Keratinocyte (primary cell): ENCODE data around the gene RHNO1. TPM values are rescaled to one million over a fixed set of nuclear protein-coding genes. Genes with fewer than 3 reads are reported as not detected.

Source experiments
- DNase-seq: peaks from one replicate; pipeline ENCODE4 v3.0.0-alpha.2; 2011; ENCODE audit warnings: low read depth, missing footprints, low spot score
- FAIRE-seq: peaks from 2 replicates; lab custom pipeline; 2011; peaks lifted over from hg19 to GRCh38; lab: Jason Lieb, UNC
- H2AFZ ChIP-seq: 2 replicates; pipeline ENCODE4 v1.6.0; 2012; ENCODE audit warnings: low read length, control low read depth, inconsistent platforms; ENCODE audit not compliant: control insufficient read depth
- H3K27ac ChIP-seq: 2 replicates; pipeline ENCODE4 v1.5.1; 2011; ENCODE audit warnings: low read length; ENCODE audit not compliant: control insufficient read depth, insufficient read depth
- H3K27me3 ChIP-seq: 3 replicates; pipeline ENCODE4 v1.6.0; 2011; ENCODE audit warnings: low read length; ENCODE audit not compliant: control insufficient read depth, insufficient read depth; ENCODE audit errors: extremely low read depth
- H3K36me3 ChIP-seq, 2 experiments: 2 replicates in 1 of 2; 3 replicates in 1 of 2; pipeline ENCODE4 v1.5.1; 2011; ENCODE audit warnings: low read length in 2 of 2, mild to moderate bottlenecking in 1 of 2; ENCODE audit not compliant: control insufficient read depth in 2 of 2, insufficient read depth in 2 of 2; ENCODE audit errors: extremely low read depth in 1 of 2
- H3K4me1 ChIP-seq: 3 replicates; pipeline ENCODE4 v1.5.1; 2011; ENCODE audit warnings: low read length; ENCODE audit not compliant: control insufficient read depth, insufficient read depth; ENCODE audit errors: extremely low read depth
- H3K4me2 ChIP-seq: 3 replicates; pipeline ENCODE4 v1.6.0; 2011; ENCODE audit warnings: low read depth, low read length; ENCODE audit not compliant: control insufficient read depth, insufficient read depth; ENCODE audit errors: extremely low read depth
- H3K4me3 ChIP-seq, 3 experiments: fragments of 200-600 bp in 1 of 3; sonication (generic) in 1 of 3; 2 replicates in 2 of 3; 3 replicates in 1 of 3; pipeline ENCODE4 v1.5.1; 2011 to 2016; ENCODE audit warnings: low read length in 3 of 3, mild to moderate bottlenecking in 3 of 3, control low read depth in 2 of 3, inconsistent platforms in 1 of 3, low read depth in 1 of 3, mixed read lengths in 1 of 3, mixed run types in 1 of 3, moderate library complexity in 1 of 3; ENCODE audit not compliant: control insufficient read depth in 2 of 3, insufficient read depth in 2 of 3; ENCODE audit errors: extremely low read depth in 1 of 3
- H3K79me2 ChIP-seq: 2 replicates; pipeline ENCODE4 v1.6.0; 2012; ENCODE audit warnings: low read length; ENCODE audit not compliant: control insufficient read depth, insufficient read depth
- H3K9ac ChIP-seq: 3 replicates; pipeline ENCODE4 v1.6.0; 2011; ENCODE audit warnings: low read length; ENCODE audit not compliant: control insufficient read depth, insufficient read depth; ENCODE audit errors: extremely low read depth
- H3K9me1 ChIP-seq: 3 replicates; pipeline ENCODE4 v1.6.0; 2011; ENCODE audit warnings: low read length; ENCODE audit not compliant: control insufficient read depth, insufficient read depth; ENCODE audit errors: extremely low read depth
- H3K9me3 ChIP-seq: 2 replicates; pipeline ENCODE4 v1.5.1; 2012; ENCODE audit warnings: low read depth, low read length; ENCODE audit not compliant: control insufficient read depth
- H4K20me1 ChIP-seq: 3 replicates; pipeline ENCODE4 v1.6.0; 2011; ENCODE audit warnings: low read length; ENCODE audit not compliant: control insufficient read depth, insufficient read depth; ENCODE audit errors: extremely low read depth
- EZH2 ChIP-seq: IDR thresholded peaks from one replicate; pipeline ENCODE4 v1.6.1; 2012; ENCODE audit warnings: inconsistent platforms, mild to moderate bottlenecking, low read length, moderate library complexity
- dilution Hi-C: fragments of 300-500 bp; cut with MboI; formaldehyde crosslinking; loops from one replicate; pipeline ENCODE4 v1.7.0; 2020; ENCODE audit warnings: low sequenced_read_pairs; ENCODE audit not compliant: extremely low pct_ligation_motif_present
- polyA plus RNA-seq, 5 experiments: library from polyadenylated mRNA; depleted of rRNA in 3 of 5; stranded (reverse) in 3 of 5; stranded (forward) in 1 of 5; unstranded in 1 of 5; fragments of >200 nt; gene quantifications; 1 replicate in 1 of 5; 2 replicates in 3 of 5; 3 replicates in 1 of 5; pipeline versions ENCODE4 v1.2.1 to v1.2.3, GENCODE V29; 2011 to 2012; ENCODE audit warnings: missing spikeins in 2 of 5, low read depth in 1 of 5, low replicate concordance in 1 of 5
- TF ChIP-seq, protein P1 (sequence below), 3 experiments: IDR thresholded peaks in 1 of 3; conservative IDR thresholded peaks in 1 of 3; optimal IDR thresholded peaks in 1 of 3; 2 replicates in 2 of 3; 3 replicates in 1 of 3; pipeline versions ENCODE3 to v1.5.1; 2011; ENCODE audit warnings: low read length in 3 of 3, mild to moderate bottlenecking in 3 of 3, moderate library complexity in 2 of 3, control low read depth in 1 of 3, inconsistent platforms in 1 of 3; ENCODE audit not compliant: insufficient read depth in 2 of 3; ENCODE audit errors: extremely low read depth in 1 of 3

Gene RHNO1
- polyA plus RNA-seq, 1 donor (not counting 4 experiments of a cell fraction or from before 2014, with no cell fraction given): 25.6 TPM

DNA sequence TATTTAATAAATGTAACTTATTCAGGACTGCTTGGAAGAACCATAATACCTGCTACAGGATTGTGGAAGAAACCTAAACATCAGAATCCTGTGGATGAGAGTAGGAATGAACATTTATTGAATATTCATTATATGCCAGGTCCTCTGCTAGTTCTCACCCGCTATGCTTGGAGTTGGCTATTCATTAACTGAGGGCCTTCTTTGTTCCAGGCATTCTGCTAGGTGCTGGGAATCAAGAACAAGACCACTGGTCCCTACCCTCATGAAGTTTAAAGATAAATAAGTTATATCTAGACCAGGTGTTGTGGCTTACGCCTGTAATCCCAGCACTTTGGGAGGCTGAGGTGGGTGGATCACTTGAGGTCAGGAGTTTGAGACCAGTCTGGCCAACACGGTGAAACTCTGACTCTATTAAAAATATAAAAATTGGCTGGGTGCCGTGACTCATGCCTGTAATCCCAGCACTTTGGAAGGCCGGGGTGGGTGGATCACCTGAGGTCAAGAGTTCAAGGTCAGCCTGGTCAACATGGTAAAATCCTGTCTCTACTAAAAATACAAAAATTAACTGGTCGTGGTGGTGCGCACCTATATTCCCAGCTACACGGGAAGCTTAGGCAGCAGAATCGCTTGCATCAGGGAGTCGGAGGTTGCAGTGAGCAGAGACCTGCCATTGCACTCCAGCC, 9.9 kb downstream of the RHNO1 start:
- Histone ChIP-seq H3K79me2 (peaks cover 8% of the 10 kb centered on the region), H3K9me1 (no peaks in the 10 kb centered on the region), H3K4me3 (no peak overlapping the region), H4K20me1 (no peaks in the 10 kb centered on the region), H3K27me3 (no peaks in the 10 kb centered on the region), H3K9me3 (no peaks in the 10 kb centered on the region), H3K4me2 (no peak overlapping the region), H3K36me3 (peaks cover 2 to 4% of the 10 kb centered on the region in 2 experiments), H2AFZ (no peak overlapping the region), H3K4me1 (peaks cover 7% of the 10 kb centered on the region), H3K27ac (no peak overlapping the region), H3K9ac (no peak overlapping the region)
- FAIRE-seq: no peak
- TF ChIP-seq, protein P1, sequence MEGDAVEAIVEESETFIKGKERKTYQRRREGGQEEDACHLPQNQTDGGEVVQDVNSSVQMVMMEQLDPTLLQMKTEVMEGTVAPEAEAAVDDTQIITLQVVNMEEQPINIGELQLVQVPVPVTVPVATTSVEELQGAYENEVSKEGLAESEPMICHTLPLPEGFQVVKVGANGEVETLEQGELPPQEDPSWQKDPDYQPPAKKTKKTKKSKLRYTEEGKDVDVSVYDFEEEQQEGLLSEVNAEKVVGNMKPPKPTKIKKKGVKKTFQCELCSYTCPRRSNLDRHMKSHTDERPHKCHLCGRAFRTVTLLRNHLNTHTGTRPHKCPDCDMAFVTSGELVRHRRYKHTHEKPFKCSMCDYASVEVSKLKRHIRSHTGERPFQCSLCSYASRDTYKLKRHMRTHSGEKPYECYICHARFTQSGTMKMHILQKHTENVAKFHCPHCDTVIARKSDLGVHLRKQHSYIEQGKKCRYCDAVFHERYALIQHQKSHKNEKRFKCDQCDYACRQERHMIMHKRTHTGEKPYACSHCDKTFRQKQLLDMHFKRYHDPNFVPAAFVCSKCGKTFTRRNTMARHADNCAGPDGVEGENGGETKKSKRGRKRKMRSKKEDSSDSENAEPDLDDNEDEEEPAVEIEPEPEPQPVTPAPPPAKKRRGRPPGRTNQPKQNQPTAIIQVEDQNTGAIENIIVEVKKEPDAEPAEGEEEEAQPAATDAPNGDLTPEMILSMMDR (optimal IDR thresholded peaks at IDR 0.05 in 1 of 3, IDR thresholded peaks at IDR 0.05 in 1 of 3, conservative IDR thresholded peaks at IDR 0.05 in 1 of 3; ENCODE audit: extremely low read depth in 1 of 3, insufficient read depth in 2 of 3, low read length in 3 of 3): no peak
- TF ChIP-seq EZH2: no peak
- DNase-seq: no peak
- dilution Hi-C loops: no loop called here

DNA sequence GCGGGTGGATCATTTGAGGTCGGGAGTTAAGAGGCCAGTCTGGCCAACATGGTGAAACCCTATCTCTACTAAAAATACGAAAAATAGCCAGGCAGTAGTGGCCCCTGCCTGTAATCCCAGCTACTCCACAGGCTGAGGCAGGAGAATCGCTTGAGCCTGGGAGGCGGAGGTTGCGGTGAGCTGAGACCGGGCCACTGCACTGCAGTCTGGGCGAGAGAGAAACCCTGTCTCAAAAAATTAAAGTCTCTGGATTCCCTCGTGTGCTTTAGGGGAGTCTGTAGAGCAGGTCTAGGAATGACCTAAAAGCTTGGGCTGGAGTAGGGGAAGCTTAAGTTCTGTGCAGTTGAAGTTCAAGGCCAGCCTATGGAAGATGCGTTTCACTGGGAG, 13.0 kb downstream of the RHNO1 start:
- dilution Hi-C loops: no loop called here
- DNase-seq (no peak), FAIRE-seq (no peak)
- Histone ChIP-seq H4K20me1 (no peaks in the 10 kb centered on the region), H2AFZ (peak overlapping the region; percentile 90), H3K36me3 (peaks cover 2 to 4% of the 10 kb centered on the region in 2 experiments), H3K27ac (peak overlapping the region; percentile 65), H3K9me3 (no peaks in the 10 kb centered on the region), H3K9me1 (no peaks in the 10 kb centered on the region), H3K27me3 (no peaks in the 10 kb centered on the region), H3K9ac (peak overlapping the region; percentile 90), H3K79me2 (peaks cover 16% of the 10 kb centered on the region), H3K4me2 (peak overlapping the region; percentile 78), H3K4me1 (peaks cover 11% of the 10 kb centered on the region), H3K4me3 (peak overlapping the region; percentile 72 to 92 (median 78))
- TF ChIP-seq, protein P1 (optimal IDR thresholded peaks at IDR 0.05 in 1 of 3, IDR thresholded peaks at IDR 0.05 in 1 of 3, conservative IDR thresholded peaks at IDR 0.05 in 1 of 3; ENCODE audit: extremely low read depth in 1 of 3, insufficient read depth in 2 of 3, low read length in 3 of 3): no peak
- TF ChIP-seq EZH2: no peak
